Endothelial cell of umbilical vein (primary cell): ENCODE measurements around the gene PHF23. TPM values are rescaled to one million over a fixed set of nuclear protein-coding genes. Genes with fewer than 3 reads are reported as not detected.

Experiments
- BruUV-seq: library from RNA; stranded (reverse); fragments of 400-500 nt; replicated peaks from 2 replicates; lab custom pipeline; 2021; lab: Mats Ljungman, UMichigan
- CTCF ChIA-PET: fragments of 300-600, 350-600 bp; sonication (Branson Sonifier 250); formaldehyde crosslinking; loops from one replicate; lab custom pipeline; 2021; ENCODE audit warnings: antibody characterized with exemption, inconsistent platforms; lab: Charles Lee
- POLR2A ChIA-PET: fragments of 300-600, 350-600 bp; sonication (Branson Sonifier 250); formaldehyde crosslinking; loops from one replicate; lab custom pipeline; 2021; ENCODE audit warnings: antibody characterized with exemption, inconsistent platforms; lab: Charles Lee
- DNase-seq: peaks from one replicate; pipeline ENCODE4 v3.0.0-alpha.2; 2011; ENCODE audit warnings: low read depth, low spot score
- FAIRE-seq: peaks from 2 replicates; lab custom pipeline; 2011; peaks lifted over from hg19 to GRCh38; lab: Jason Lieb, UNC
- H2AFZ ChIP-seq: 2 replicates; pipeline ENCODE4 v1.6.0; 2012; ENCODE audit warnings: low read depth, low read length, control low read depth, inconsistent platforms
- H3K27ac ChIP-seq: 2 replicates; pipeline ENCODE4 v1.5.1; 2011; ENCODE audit warnings: low read depth, mild to moderate bottlenecking, control low read depth, low read length, moderate library complexity; ENCODE audit not compliant: insufficient read depth
- H3K27me3 ChIP-seq, 2 experiments: 2 replicates each; pipeline versions ENCODE4 v1.6.0 to v1.6.1; 2011; ENCODE audit warnings: low read length in 2 of 2, mixed read lengths in 1 of 2; ENCODE audit not compliant: control insufficient read depth in 2 of 2, insufficient read depth in 2 of 2
- H3K36me3 ChIP-seq, 2 experiments: 2 replicates in 1 of 2; 3 replicates in 1 of 2; pipeline ENCODE4 v1.5.1; 2011; ENCODE audit warnings: low read length in 2 of 2, mild to moderate bottlenecking in 1 of 2, moderate library complexity in 1 of 2; ENCODE audit not compliant: control insufficient read depth in 2 of 2, insufficient read depth in 2 of 2; ENCODE audit errors: extremely low read depth in 1 of 2
- H3K4me1 ChIP-seq: 3 replicates; pipeline ENCODE4 v1.5.1; 2011; ENCODE audit warnings: mild to moderate bottlenecking, low read length; ENCODE audit not compliant: control insufficient read depth, insufficient read depth; ENCODE audit errors: extremely low read depth
- H3K4me2 ChIP-seq: 2 replicates; pipeline ENCODE4 v1.6.1; 2011; ENCODE audit warnings: low read length, control low read depth, mixed read lengths; ENCODE audit not compliant: insufficient read depth
- H3K4me3 ChIP-seq, 3 experiments: fragments of 200-600 bp in 1 of 3; sonication (generic), shearing (Covaris generic) in 1 of 3; replicated peaks in 1 of 3; 2 replicates each; pipeline ENCODE4 v1.5.1; 2011 to 2016; ENCODE audit warnings: control low read depth in 3 of 3, low read length in 3 of 3, mild to moderate bottlenecking in 2 of 3, inconsistent platforms in 1 of 3, low read depth in 1 of 3, moderate library complexity in 1 of 3; ENCODE audit not compliant: insufficient read depth in 1 of 3
- H3K79me2 ChIP-seq: 2 replicates; pipeline ENCODE4 v1.6.0; 2012; ENCODE audit warnings: low read length, inconsistent platforms; ENCODE audit not compliant: control insufficient read depth, insufficient read depth
- H3K9ac ChIP-seq: replicated peaks from 2 replicates; pipeline ENCODE3; 2011; ENCODE audit warnings: low read length, control low read depth; ENCODE audit not compliant: insufficient read depth; ENCODE audit errors: extremely low read depth
- H3K9me1 ChIP-seq: replicated peaks from 3 replicates; pipeline ENCODE4 v1.6.0; 2011; ENCODE audit warnings: mild to moderate bottlenecking, low read length; ENCODE audit not compliant: control insufficient read depth, insufficient read depth; ENCODE audit errors: extremely low read depth
- H3K9me3 ChIP-seq: replicated peaks from 2 replicates; pipeline ENCODE4 v1.5.1; 2012; ENCODE audit warnings: low read length, inconsistent platforms; ENCODE audit not compliant: control insufficient read depth, insufficient read depth
- H4K20me1 ChIP-seq: replicated peaks from 2 replicates; pipeline ENCODE3; 2011; ENCODE audit warnings: mild to moderate bottlenecking, low read length; ENCODE audit not compliant: control insufficient read depth, insufficient read depth; ENCODE audit errors: extremely low read depth
- CTCF ChIP-seq, 2 donors: IDR thresholded peaks; 1 replicate in 1 of 2; 2 replicates in 1 of 2; pipeline ENCODE4 v1.5.1; 2011; ENCODE audit warnings: low read length in 2 of 2, mild to moderate bottlenecking in 2 of 2, moderate library complexity in 2 of 2, control low read depth in 1 of 2, inconsistent platforms in 1 of 2, low read depth in 1 of 2; ENCODE audit not compliant: insufficient read depth in 1 of 2; ENCODE audit errors: extremely low read depth in 1 of 2
- EZH2 ChIP-seq: IDR thresholded peaks from 2 replicates; pipeline ENCODE4 v1.6.1; 2012; ENCODE audit warnings: borderline replicate concordance, low read depth, mild to moderate bottlenecking, moderate library complexity, low read length, inconsistent platforms; ENCODE audit not compliant: severe bottlenecking
- FOS ChIP-seq: IDR thresholded peaks from 2 replicates; pipeline ENCODE4 v1.6.1; 2011; ENCODE audit warnings: mild to moderate bottlenecking, low read length, moderate library complexity, borderline replicate concordance; ENCODE audit not compliant: insufficient read depth
- GATA2 ChIP-seq: IDR thresholded peaks from 2 replicates; pipeline ENCODE4 v1.7.0; 2011; ENCODE audit warnings: low read depth, mild to moderate bottlenecking, moderate library complexity, mixed read lengths, low read length; ENCODE audit not compliant: insufficient read length, insufficient read depth
- JUN ChIP-seq: IDR thresholded peaks from 2 replicates; pipeline ENCODE4 v1.6.1; 2011; ENCODE audit warnings: borderline replicate concordance, low read depth; ENCODE audit not compliant: insufficient read length, insufficient read depth
- MAX ChIP-seq: IDR thresholded peaks from 2 replicates; pipeline ENCODE4 v1.6.1; 2011; ENCODE audit not compliant: insufficient read depth, insufficient read length
- MYC ChIP-seq: IDR thresholded peaks from one replicate; pipeline ENCODE4 v1.6.1; 2011; ENCODE audit warnings: mild to moderate bottlenecking, low read depth, low read length
- POLR2A ChIP-seq: IDR thresholded peaks from 2 replicates; pipeline ENCODE4 v1.6.1; 2012; ENCODE audit warnings: low read depth, mild to moderate bottlenecking, control low read depth, low read length
- POLR2AphosphoS5 ChIP-seq: IDR thresholded peaks from 2 replicates; pipeline ENCODE4 v1.6.1; 2012; ENCODE audit warnings: low read depth, mild to moderate bottlenecking, control low read depth, low read length, moderate library complexity; ENCODE audit not compliant: insufficient read depth
- dilution Hi-C: fragments of 300-500 bp; cut with MboI; formaldehyde crosslinking; loops from one replicate; pipeline ENCODE4 v1.15.0; 2019; ENCODE audit warnings: low sequenced_read_pairs; ENCODE audit not compliant: extremely low pct_ligation_motif_present
- intact Hi-C: fragments of 100-400 bp; cut with micrococcal nuclease; formaldehyde crosslinking; loops from one replicate; pipeline ENCODE4 v1.10.0; 2022
- polyA plus RNA-seq, 4 experiments: library from polyadenylated mRNA; depleted of rRNA in 3 of 4; stranded (reverse) in 3 of 4; unstranded in 1 of 4; fragments of >200 nt; gene quantifications; 2 replicates each; pipeline versions ENCODE4 v1.2.1 to v1.2.3, GENCODE V29; 2011 to 2012; ENCODE audit warnings: missing spikeins in 1 of 4
- total RNA-seq: library from RNA; stranded (reverse); gene quantifications from 2 replicates; pipeline ENCODE4 v1.2.3, GENCODE V29; 2021

Gene PHF23
- total and polyA plus RNA-seq, 2 donors (not counting 3 experiments of a cell fraction or from before 2014, with no cell fraction given), result 35.6 to 54.7 TPM

- Histone ChIP-seq H3K27ac (no peak overlapping the region), H4K20me1 (no peaks in the 10 kb centered on the region), H3K9me3 (no peaks in the 10 kb centered on the region), H3K27me3 (no peaks in the 10 kb centered on the region), H3K36me3 (peaks cover 3 to 15% of the 10 kb centered on the region in 2 experiments), H2AFZ (no peak overlapping the region), H3K4me1 (peaks cover 6% of the 10 kb centered on the region), H3K4me3 (no peak overlapping the region), H3K9ac (no peak overlapping the region), H3K79me2 (peaks cover 5% of the 10 kb centered on the region), H3K4me2 (no peak overlapping the region), H3K9me1 (no peaks in the 10 kb centered on the region)
- ChIA-PET POLR2A (no interaction called here), CTCF (interaction anchor here (1.0 kb wide), 1 partner anchor 162 kb away, joined by 3 read pairs; no protein-coding TSS in a partner anchor)
- BruUV-seq, result no TSS peak
- dilution Hi-C loops (no loop called here), intact Hi-C loops (no loop called here)
- FAIRE-seq, result no peak
- DNase-seq, result no peak
- TF ChIP-seq GATA2 (no peak), MAX (no peak), EZH2 (no peak), POLR2AphosphoS5 (no peak), JUN (no peak), CTCF (IDR thresholded peaks at IDR 0.05; ENCODE audit: extremely low read depth in 1 of 2, insufficient read depth in 1 of 2, low read depth in 1 of 2, low read length in 2 of 2) (no peak), FOS (no peak), POLR2A (no peak), MYC (no peak)
Observed at GRCh38 chr17:7207120-7208001, 31.9 kb downstream of the PHF23 start.
